ENCODE measurements around the gene CFTR.

CFTR gene

GRCh38 chr7:117656806-117657205 lies 177.0 kb downstream of the CFTR start:
- DNase-seq, result no peak

- no peak for DNase-seq
Measured at GRCh38 chr7:117659531-117660011, 179.7 kb downstream of the CFTR start.

- DNase-seq, result no peak
Measured at GRCh38 chr7:117661328-117661727, 181.5 kb downstream of the CFTR start.

- no peak for DNase-seq
Measured at GRCh38 chr7:117664047-117664446, 184.2 kb downstream of the CFTR start.

- no peak for DNase-seq
Measured at GRCh38 chr7:117665368-117665767, 185.5 kb downstream of the CFTR start.

GRCh38 chr7:117666031-117666430 lies 186.2 kb downstream of the CFTR start:
- DNase-seq, result no peak

- DNase-seq, result no peak
Measured at GRCh38 chr7:117666689-117667088, 186.9 kb downstream of the CFTR start.

- no peak for DNase-seq
Measured at GRCh38 chr7:117667456-117667855, 187.6 kb downstream of the CFTR start.

- no peak for DNase-seq
Measured at GRCh38 chr7:117669818-117670217, 190.0 kb downstream of the CFTR start.

- DNase-seq, result no peak
Measured at GRCh38 chr7:117672453-117672852, 192.6 kb downstream of the CFTR start.

- DNase-seq, result peak; percentile 70
Measured at GRCh38 chr7:117673367-117673766, 193.5 kb downstream of the CFTR start.

- no peak for DNase-seq
Measured at GRCh38 chr7:117673839-117674238, 194.0 kb downstream of the CFTR start.

GRCh38 chr7:117674617-117675016 lies 194.8 kb downstream of the CFTR start:
- DNase-seq, result no peak

GRCh38 chr7:117675497-117676435 lies 195.9 kb downstream of the CFTR start:
- DNase-seq, result no peak

GRCh38 chr7:117679120-117679519 lies 199.3 kb downstream of the CFTR start:
- DNase-seq, result no peak

- DNase-seq, result no peak
Measured at GRCh38 chr7:117682681-117683385, 203.0 kb downstream of the CFTR start.

GRCh38 chr7:117683430-117684175 lies 203.8 kb downstream of the CFTR start:
- no peak for DNase-seq

- DNase-seq, result no peak
Measured at GRCh38 chr7:117685795-117686194, 206.0 kb downstream of the CFTR start.

- no peak for DNase-seq
Measured at GRCh38 chr7:117686311-117686935, 206.6 kb downstream of the CFTR start.

- DNase-seq, result no peak
Measured at GRCh38 chr7:117688126-117688525, 208.3 kb downstream of the CFTR start.

GRCh38 chr7:117689406-117689805 lies 209.6 kb downstream of the CFTR start:
- no peak for DNase-seq

- no peak for DNase-seq
Measured at GRCh38 chr7:117690147-117690546, 210.3 kb downstream of the CFTR start.

GRCh38 chr7:117692338-117692737 lies 212.5 kb downstream of the CFTR start:
- no peak for DNase-seq

Measured in NCI-H510A (cell line).